ENCODE results near the gene KMT2A.

GRCh38 chr11:118396097-118396501 is 40.2 kb upstream of the KMT2A start:
- TF ChIP-seq JUNB (IDR thresholded peaks at IDR 0.05; ENCODE audit: unreplicated experiment) (no peak), CTCF (conservative IDR thresholded peaks at IDR 0.05; ENCODE audit: low read depth in 2 of 2) (no peak), POLR2AphosphoS5 (IDR thresholded peaks at IDR 0.05; ENCODE audit: low read depth) (no peak), EZH2 (IDR thresholded peaks at IDR 0.05; ENCODE audit: low read depth, unreplicated experiment) (no peak), REST (IDR thresholded peaks at IDR 0.05; ENCODE audit: unreplicated experiment) (no peak)
